ENCODE results near the gene RUNDC1.

Gene RUNDC1

GRCh38 chr17:43014649-43015542, 34.5 kb downstream of the RUNDC1 start:
- POLR2A ChIA-PET: interaction anchor here (1.0 kb wide), 1 partner anchor 17 kb away, joined by 3 read pairs; the partner anchor contains the start of gene RPL27

GRCh38 chr17:43015579-43015978, 35.2 kb downstream of the RUNDC1 start:
- ChIA-PET POLR2A (interaction anchor here (1.0 kb wide), 1 partner anchor 18 kb away, joined by 3 read pairs; the partner anchor contains the start of gene RPL27), CTCF (no interaction called here)
- no peak overlapping the region for H3K4me3 ChIP-seq (ENCODE audit: low read depth, low read length)
- H3K36me3 ChIP-seq (ENCODE audit: control insufficient read depth in 2 of 2, insufficient read depth in 1 of 2, low read length in 2 of 2): peaks cover 0 to 54% of the 10 kb centered on the region in 2 experiments; a peak in 2 of 3 replicates
- TF ChIP-seq ZBTB8A (tag by site-specific recombination; IDR thresholded peaks at IDR 0.05) (no peak), ZIC2 (tag by site-specific recombination; IDR thresholded peaks at IDR 0.05) (0 out of 2 replicates have a peak, but pooled peaks have one; percentile 15)
- H3K9me3 ChIP-seq (ENCODE audit: control insufficient read depth, insufficient read depth, low read depth, low read length): no peaks in the 10 kb centered on the region
- H3K27ac ChIP-seq (ENCODE audit: extremely low read depth, low read depth, low read length): no peak overlapping the region
- peaks cover 12% of the 10 kb centered on the region for H3K4me1 ChIP-seq (ENCODE audit: control insufficient read depth, insufficient read depth, low read length)

More at GRCh38 chr17:43014649-43015542, 34.5 kb downstream of the RUNDC1 start:
- CTCF ChIA-PET: interaction anchor here (0.7 kb wide), 1 partner anchor 10 kb away, joined by 3 read pairs; no protein-coding TSS in a partner anchor
- Histone ChIP-seq H3K9me3 (ENCODE audit: control insufficient read depth, insufficient read depth, low read depth, low read length) (no peaks in the 10 kb centered on the region), H3K4me3 (ENCODE audit: low read depth, low read length) (no peak overlapping the region), H3K27ac (ENCODE audit: extremely low read depth, low read depth, low read length) (no peak overlapping the region; the same call in 1 of the 2 replicates), H3K4me1 (ENCODE audit: control insufficient read depth, insufficient read depth, low read length) (peaks cover 12% of the 10 kb centered on the region), H3K36me3 (ENCODE audit: control insufficient read depth in 2 of 2, insufficient read depth in 1 of 2, low read length in 2 of 2) (peaks cover 0 to 52% of the 10 kb centered on the region in 2 experiments; a peak in 2 of 3 replicates)
- TF ChIP-seq KLF1 (tag by site-specific recombination; IDR thresholded peaks at IDR 0.05): peak; percentile 28; the same call in 1 of the 2 replicates
- no peak for TF ChIP-seq ZNF362 (tag by site-specific recombination; IDR thresholded peaks at IDR 0.05)
- TF ChIP-seq WT1 (tag by site-specific recombination; IDR thresholded peaks at IDR 0.05): peak; percentile 97
- no peak for TF ChIP-seq ZBTB49 (tag by site-specific recombination; IDR thresholded peaks at IDR 0.05; ENCODE audit: low read depth)

- TF ChIP-seq OVOL3 (tag by site-specific recombination; IDR thresholded peaks at IDR 0.05): no peak
- no peak for TF ChIP-seq ZFP3 (tag by site-specific recombination; IDR thresholded peaks at IDR 0.05; ENCODE audit: low read depth)
- no peak for TF ChIP-seq ZNF169 (tag by site-specific recombination; IDR thresholded peaks at IDR 0.05)
- no peak for TF ChIP-seq ZNF645 (tag by site-specific recombination; IDR thresholded peaks at IDR 0.05)
- no peaks in the 10 kb centered on the region for H3K9me3 ChIP-seq (ENCODE audit: control insufficient read depth, insufficient read depth, low read depth, low read length)
- ChIA-PET CTCF (no interaction called here), POLR2A (no interaction called here)
- H3K4me3 ChIP-seq (ENCODE audit: low read depth, low read length): no peak overlapping the region
- H3K36me3 ChIP-seq (ENCODE audit: control insufficient read depth in 2 of 2, insufficient read depth in 1 of 2, low read length in 2 of 2): peaks cover 0 to 54% of the 10 kb centered on the region in 2 experiments; a peak in 2 of 3 replicates
- no peak overlapping the region for H3K27ac ChIP-seq (ENCODE audit: extremely low read depth, low read depth, low read length)
- H3K4me1 ChIP-seq (ENCODE audit: control insufficient read depth, insufficient read depth, low read length): peaks cover 12% of the 10 kb centered on the region
Observed at GRCh38 chr17:43016216-43016615, 35.9 kb downstream of the RUNDC1 start.

Measured in HEK293 (cell line).